Measurements from ENCODE around the gene GPR33.
A peak's percentile ranks its signal among the peaks of the same experiment; 100 is the strongest.
"Not testable (repeated sequence)": the region's sequence is repeated elsewhere in the genome, so short reads cannot be mapped to it uniquely, and the experiment has no call there.

Gene GPR33

GRCh38 chr14:31442284-31442683 lies 45.6 kb downstream of the GPR33 start:
- no peak for TF ChIP-seq CTCF (IDR thresholded peaks at IDR 0.05; ENCODE audit: low read depth, low read length)
- DNase-seq (ENCODE audit: extremely low read depth, low read depth) = no peak

- DNase-seq (ENCODE audit: extremely low read depth, low read depth) = peak; percentile 64
Measured at GRCh38 chr14:31441273-31442111, 46.3 kb downstream of the GPR33 start.

GRCh38 chr14:31440280-31440679 lies 47.6 kb downstream of the GPR33 start:
- no peak for TF ChIP-seq CTCF (IDR thresholded peaks at IDR 0.05; ENCODE audit: low read depth, low read length)

More at GRCh38 chr14:31441273-31442111, 46.3 kb downstream of the GPR33 start:
- TF ChIP-seq CTCF (IDR thresholded peaks at IDR 0.05; ENCODE audit: low read depth, low read length) = no peak

GRCh38 chr14:31439561-31439960 lies 48.3 kb downstream of the GPR33 start:
- DNase-seq (ENCODE audit: extremely low read depth, low read depth) = no peak
- TF ChIP-seq CTCF (IDR thresholded peaks at IDR 0.05; ENCODE audit: low read depth, low read length) = no peak

More at GRCh38 chr14:31440280-31440679, 47.6 kb downstream of the GPR33 start:
- no peak for DNase-seq (ENCODE audit: extremely low read depth, low read depth)

GRCh38 chr14:31437045-31437691 lies 50.7 kb downstream of the GPR33 start:
- DNase-seq (ENCODE audit: extremely low read depth, low read depth) = not testable (repeated sequence)

GRCh38 chr14:31435276-31435675 lies 52.6 kb downstream of the GPR33 start:
- peak; percentile 77 for DNase-seq (ENCODE audit: extremely low read depth, low read depth)
- TF ChIP-seq CTCF (IDR thresholded peaks at IDR 0.05; ENCODE audit: low read depth, low read length) = no peak

Measured in AG09319 (cell line).